Stimulated activated CD4-positive, alpha-beta T cell treated with anti-CD3 and anti-CD28 coated beads, Interleukin-1b, Interleukin-23, amount 100 ng/mL, for 1 hour (primary cell): ENCODE data around the gene RFX3.
A peak's percentile ranks its signal among the peaks of the same experiment; 100 is the strongest.

Experiments used
- DNase-seq, 2 donors: peaks; one replicate each; pipeline ENCODE4 v3.0.0-alpha.2; 2020; ENCODE audit warnings: low read depth in 2 of 2

RFX3 gene

DNA sequence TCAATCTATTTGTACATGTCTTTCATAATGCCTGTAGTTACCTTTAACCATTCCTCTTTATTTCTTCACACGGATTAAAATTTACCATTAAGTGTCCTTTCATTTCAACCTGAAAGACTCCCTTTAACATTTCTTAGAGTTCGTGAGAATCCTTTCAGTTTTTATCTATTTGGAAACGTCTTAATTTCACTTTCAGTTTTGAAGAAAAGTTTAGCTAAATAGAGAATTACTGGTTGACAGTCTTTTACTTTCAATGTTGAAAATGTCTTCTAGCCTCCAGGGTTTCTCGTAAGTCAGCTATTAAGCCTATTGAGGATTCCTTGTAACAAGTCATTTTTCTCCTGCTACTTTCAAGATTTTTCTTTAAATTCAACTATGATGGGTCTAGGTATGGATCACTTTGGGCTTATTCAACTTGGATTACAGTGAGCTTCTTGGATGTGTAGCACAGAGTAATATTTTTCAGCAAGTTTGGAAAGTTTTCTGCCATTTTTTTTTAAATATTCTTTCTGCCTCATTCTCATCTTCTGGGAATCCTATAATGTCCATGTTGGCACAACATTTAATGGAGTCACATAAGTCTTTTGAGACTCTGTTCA is 48.5 kb downstream of the RFX3 start:
- DNase-seq = no peak

DNA sequence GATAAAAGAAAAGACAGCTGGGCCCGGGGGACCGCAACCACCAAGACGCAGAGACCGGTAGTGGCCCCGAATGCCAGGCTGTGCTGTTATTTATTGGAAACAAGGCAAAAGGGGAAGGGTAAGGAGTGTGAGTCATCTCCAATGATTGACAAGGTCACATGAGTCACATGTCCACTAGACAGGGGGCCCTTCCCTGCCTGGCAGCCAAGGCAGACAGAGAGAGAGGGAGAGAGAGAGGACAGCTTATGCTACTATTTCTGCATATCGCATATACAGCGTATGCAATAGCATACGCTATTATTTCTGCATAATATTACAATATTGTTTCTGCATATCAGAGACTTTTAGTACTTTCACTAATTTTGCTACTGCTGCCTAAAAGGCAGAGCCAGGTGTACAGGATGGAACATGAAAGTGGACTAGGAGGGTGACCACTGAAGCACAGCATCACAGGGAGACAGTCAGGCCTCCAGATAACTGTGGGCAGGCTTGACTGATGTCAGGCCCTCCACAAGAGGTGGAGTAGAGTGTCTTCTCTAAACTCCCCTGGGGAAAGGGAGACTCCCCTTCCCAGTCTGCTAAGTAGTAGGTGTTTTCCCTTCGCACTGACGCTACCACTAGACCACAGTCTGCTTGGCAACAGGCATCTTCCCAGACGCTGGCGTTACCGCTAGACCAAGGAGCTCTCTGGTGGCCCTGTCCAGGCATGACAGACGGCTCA is 50.3 kb downstream of the RFX3 start:
- no peak for DNase-seq

DNA sequence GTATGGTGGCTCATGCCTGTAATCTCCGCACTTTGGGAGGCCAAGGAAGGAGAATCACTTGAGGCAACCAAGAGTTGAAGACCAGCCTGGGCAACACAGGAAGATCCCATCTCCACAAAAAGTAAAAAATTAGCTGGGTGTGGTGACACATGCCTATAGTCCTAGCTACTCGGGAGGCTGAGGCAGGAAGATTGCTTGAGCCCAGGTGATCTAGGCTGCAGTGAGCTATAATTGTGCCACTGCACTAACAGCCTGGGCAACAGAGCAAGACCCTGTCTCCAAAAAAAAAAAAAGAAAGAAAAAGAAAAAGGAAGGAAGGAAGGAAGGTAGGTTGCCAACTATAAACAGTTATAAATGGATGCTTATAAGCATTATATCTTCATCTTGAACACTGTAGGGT is 51.0 kb downstream of the RFX3 start:
- no peak for DNase-seq

DNA sequence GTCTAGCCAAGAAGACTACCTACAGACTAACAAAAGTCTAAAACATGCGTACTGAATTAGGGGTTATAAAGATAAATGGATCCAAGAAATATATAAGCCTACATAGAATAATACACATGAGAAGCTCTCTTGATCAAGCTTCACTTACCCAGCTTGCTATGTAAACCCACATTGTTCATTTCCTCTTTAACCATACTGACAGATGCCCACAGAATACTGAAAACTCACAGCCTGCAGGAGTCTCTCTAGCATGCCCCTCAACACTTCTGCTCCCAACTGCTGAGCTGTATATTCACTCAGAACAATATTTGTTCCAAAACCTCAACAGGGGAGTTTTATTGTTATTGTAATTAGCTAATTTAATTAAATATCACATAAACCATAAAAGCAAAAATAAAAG is 52.4 kb downstream of the RFX3 start:
- DNase-seq = no peak

DNA sequence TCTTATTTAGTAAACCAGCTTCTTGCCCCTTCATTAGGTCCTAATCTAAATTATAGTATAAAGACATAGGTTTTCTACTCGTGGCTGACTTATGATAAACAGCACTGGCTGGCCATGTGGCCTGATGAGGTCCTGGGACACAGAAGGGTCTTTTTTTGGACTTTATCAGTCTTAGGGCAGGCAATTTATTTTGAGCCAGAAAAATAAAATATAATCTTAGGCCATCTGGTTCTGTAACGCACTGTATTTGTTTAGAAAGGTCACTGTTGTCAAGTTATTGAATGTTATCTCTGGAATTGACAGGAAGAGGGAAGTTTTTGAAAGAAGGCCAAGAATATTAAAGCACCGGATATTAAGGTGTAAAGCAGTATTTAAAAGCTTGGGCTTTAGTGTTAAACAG is 53.9 kb downstream of the RFX3 start:
- DNase-seq = no peak

DNA sequence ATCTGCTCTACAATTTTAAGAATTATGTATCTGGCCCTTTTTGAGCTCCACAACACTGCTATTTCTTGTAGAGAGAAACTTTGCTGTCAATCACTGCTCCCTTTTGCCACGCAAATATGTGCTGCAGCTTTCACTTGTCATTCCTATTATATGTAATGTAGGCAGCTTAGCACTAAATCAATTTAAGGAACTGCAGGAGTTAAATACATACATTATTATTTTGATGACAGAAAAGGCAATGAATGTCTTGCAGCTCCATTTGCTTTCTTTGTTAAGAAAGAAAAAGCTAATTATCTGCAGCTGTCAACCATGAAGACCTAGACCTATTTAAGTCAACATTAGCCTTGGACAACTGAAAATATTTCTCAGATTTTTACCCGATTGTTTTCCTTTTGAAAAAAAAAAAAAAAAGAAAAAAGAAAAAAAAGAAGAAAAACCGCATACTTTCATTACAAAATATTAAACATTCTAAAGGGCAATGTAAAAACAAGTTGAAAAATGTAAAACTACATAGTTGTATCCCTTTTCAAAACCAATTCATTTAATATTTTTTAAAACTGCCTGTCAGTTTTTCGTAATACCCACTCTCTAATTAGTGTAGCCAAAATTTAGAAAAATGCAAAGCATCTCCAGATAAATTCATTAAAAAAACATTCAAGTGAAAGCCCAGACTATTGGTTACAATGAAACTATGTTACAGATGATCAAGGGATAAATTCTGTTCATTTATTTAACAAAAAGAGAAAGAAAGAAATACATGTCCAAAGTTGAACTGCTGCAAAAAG is 57.2 kb downstream of the RFX3 start:
- DNase-seq = no peak

DNA sequence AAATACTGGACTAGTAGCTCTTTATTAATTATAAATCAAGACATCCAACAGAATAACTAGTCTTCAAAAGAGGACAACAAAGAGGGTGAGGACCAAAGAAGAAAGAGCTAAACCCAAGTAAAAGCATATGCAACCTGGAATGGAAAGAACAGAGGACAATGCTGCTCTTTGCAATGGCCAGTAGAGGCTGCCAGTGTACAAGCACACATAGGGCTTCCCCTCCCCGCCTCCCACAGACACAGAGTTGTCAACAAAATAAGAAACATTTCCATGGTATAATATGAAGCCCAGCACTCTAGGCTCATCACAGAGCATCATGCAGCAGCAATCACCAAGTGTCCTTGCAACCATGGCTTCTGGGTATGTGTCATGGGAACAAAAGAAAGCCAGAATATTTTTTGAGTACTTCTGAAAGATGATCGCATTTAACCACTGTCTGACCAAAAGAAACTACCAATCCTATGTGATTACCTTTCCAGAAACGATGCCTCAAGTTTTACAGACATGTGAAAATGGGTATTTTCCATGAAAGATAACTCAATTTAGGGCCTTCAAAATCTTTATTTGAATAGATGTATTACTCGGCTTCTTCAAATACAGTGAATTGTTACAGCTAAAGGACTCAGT is 58.1 kb downstream of the RFX3 start:
- DNase-seq = peak; percentile 10 to 17

DNA sequence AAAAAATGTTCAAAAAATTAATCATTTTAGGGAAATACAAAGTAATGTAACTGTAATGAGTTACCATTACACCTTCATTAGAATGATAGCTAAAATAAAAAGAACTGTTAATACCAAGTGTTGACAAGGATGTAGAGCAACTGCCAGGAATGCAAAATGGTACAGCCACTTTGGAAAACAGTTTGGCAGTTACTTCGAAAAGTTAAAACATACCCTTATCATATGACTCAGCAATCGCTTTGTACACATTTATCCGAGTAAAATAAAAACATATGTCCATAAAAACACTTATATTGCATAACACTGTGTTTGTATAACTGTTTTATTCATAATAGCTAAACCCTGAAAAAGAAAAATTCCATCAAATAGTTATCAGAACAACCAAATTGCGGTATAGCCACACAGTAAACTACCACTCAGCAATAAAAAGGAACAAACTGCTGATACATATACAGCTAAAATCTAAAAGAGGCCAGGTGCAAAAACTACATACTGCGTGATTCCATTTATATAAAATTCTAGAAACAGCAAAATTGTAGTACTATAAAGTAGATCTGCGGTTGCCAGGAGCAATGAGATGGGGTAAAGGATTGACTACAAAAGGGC is 61.7 kb downstream of the RFX3 start:
- DNase-seq = no peak

DNA sequence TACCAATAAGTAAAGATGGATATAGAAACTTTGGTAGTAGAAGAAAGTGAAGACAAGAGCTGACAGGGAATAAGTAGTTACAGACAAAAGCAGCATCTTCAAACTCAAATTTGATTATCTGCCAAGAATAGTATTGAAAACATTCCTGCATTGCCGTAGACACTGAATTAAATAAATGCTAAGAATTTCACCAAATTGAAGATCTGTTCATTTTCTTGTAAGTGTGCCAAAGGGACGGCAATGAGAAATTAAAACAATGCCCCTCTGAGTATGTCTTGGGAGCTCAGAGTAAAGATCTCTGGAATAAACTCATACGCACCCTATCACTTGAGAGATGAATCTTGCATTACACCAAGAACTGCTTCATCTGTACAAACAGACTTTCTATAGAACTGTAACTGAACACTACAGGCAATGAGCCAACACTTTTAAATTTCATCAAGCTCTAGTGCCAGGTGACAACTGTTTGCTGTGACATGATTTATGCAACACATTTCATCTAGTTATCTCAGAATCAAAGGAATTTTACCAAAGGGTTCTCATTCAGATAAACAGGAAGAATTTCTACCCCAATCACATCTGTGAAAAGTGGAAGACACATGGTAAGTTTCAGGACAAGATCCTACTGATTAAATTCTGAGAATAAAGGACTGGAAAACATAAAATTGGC is 66.9 kb downstream of the RFX3 start:
- no peak for DNase-seq

DNA sequence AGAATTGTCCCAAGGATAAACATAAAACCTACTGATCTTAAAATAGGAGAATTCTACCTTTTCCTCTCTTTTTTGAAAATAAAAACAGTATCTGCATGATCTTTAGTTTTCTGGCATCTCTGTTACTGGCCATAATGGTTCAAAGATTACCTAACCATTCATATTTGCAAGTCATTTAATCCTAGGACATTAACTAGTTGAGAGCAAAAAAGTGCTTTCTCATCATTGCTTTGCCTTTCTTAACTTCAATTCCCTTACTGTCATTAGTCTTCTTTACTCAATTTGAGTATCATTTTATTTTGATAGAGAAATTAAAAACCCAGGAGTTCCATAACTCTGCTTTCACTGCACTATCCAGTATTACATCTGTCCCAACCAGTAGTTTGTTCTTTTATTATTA is 68.6 kb downstream of the RFX3 start:
- DNase-seq = no peak

DNA sequence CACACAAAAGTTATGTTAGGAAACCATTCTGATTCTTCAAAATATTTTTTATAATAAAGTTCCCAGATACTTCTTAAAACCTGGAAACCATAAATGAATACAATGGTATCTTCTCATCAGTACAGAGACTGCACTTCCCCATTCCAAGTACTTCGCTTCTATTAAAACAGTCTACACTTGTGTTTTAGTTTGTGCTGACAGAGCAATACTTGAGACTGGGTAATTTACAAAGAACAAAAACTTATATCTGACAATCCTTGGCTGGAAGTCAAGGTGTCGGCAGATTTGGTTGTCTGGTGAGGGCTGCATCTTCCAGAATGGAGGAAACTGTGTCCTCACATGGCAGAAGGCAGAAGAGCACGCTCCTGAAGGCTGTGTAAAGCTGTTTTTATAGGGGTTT is 70.1 kb downstream of the RFX3 start:
- DNase-seq = no peak

DNA sequence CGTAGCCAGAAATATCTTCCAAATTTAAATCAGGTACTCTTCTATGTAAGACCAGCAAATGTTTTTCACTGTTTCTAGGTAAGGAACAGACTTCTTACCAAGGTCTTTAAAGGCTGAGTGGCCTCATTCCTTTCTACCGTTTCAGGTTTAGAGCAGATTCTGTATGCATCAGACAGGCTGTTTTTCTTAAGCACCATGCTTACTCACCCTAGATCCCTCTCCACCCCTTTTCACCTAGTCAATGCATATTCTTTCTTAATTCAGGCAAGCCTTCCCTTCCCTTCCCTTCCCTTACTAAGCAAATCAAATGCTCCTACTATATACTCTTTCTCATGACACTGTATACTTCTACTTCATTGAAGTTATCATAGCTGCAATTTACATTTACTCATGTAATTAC is 70.7 kb downstream of the RFX3 start:
- DNase-seq = no peak

DNA sequence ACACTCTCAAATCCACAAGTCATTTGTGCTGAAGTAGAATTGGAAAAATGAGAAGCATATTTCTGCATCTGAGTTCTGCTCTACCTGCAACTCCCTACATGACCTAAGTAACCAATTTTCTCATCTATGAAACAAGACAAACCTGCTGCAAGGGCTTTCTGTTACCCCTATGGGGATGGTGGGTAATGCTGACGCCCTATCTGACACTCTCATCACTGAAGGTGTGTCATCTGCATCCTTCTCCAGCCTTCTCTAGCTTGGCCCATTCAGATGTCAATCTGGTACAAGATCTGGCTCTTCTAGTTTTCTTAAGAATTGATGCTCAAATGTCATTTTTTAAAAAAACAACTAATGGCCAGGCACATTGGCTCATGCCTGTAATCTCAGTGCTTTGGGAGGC is 73.8 kb downstream of the RFX3 start:
- DNase-seq = no peak

DNA sequence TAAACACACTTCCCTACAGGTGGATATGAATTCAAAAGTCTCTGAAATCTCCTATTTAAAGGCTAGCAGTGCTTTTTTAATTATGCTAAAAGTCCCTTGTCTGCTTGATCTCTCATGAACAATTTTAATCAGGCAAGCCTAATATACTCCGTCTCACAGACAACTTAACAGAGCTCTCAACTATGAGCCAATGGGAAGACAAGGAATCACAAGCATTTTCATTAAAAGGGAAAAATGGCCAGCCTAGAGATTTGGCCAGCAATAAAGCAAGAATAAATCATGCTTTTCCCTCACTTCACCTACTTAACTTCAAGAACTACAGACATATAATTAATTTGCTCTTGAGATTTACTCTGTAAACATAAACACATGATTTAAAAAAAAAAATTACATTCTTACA is 78.0 kb downstream of the RFX3 start:
- no peak for DNase-seq

DNA sequence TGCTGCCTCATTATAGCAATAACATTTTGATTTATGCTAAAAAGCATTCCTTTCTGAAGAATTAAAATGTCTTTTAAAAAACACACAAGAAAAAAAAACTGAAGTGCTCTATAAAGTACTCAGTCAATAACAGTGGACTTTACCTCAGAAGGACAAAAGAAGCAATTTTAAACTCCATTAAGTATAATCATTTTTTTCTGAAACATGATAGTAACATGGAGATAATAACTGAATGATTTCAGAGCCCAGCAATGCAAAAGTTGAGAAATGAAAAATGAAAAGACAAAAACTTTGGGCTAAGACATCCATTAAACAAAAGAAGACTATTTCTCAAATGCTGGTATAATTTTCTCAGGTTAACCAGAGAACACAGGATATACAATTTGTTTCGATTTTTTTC is 78.7 kb downstream of the RFX3 start:
- DNase-seq = no peak

DNA sequence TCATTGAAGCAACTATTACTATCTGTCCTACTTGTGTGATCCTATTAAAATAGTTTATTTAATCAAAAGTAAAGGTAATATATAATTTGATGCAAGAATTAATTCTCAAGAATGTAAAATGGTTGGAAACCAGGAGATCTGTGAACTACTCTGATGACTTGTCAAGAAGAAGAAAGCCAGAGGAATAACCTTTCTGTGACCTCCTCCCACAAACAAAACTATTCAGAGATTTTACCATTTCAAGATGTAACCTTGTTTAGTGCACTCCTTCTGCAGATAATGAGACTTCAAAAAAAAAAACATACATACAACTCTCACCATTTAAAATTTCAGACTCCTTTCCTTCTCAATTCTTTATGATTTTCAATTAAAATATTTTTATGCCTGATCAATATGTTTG is 79.5 kb downstream of the RFX3 start:
- no peak for DNase-seq

DNA sequence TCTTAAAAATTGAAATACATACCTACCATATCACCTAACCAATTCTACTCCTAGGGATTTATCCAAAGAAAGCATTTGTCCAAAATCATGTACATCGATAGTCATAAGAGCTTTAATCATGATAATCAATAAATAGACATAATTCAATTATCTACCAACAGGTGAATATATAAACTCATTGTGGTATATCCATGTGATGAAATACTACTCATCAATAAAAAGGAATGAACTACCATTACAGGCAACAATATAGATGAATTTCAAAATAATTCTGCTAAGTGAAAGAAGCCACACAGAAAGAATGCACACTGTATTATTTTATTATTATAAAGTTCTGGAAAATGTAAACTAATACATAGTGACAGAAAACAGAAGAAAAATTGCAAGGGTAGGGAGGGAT is 81.8 kb downstream of the RFX3 start:
- no peak for DNase-seq

DNA sequence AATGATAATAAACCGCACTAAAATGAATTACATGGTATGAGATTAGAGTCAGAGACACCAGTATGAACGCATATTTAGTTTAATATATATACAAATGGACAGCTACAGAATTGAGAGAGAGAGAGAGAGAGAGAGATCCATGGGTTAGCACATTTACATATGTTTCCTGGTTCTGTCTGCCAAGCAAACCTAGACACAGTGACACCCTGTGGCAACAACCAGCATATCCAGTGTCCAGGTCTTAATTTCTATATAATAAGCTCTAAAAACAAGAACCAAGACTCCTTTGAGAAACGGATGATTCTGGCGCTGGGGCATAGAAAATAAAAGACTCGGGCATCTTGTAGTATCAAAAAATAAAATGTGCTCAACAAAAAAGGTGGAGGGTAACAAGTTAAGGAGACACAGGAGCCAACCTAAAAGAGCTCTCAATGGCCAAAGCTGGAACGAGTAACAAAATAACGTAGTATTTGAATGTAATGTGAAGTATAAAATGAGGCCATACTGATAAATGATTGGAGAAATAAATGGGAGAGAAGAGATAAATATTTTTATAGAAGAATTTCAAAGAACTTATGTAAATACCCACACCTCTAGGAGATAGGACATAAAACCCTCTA is 84.5 kb downstream of the RFX3 start:
- DNase-seq = peak in 1 of 2 donors; percentile 16

DNA sequence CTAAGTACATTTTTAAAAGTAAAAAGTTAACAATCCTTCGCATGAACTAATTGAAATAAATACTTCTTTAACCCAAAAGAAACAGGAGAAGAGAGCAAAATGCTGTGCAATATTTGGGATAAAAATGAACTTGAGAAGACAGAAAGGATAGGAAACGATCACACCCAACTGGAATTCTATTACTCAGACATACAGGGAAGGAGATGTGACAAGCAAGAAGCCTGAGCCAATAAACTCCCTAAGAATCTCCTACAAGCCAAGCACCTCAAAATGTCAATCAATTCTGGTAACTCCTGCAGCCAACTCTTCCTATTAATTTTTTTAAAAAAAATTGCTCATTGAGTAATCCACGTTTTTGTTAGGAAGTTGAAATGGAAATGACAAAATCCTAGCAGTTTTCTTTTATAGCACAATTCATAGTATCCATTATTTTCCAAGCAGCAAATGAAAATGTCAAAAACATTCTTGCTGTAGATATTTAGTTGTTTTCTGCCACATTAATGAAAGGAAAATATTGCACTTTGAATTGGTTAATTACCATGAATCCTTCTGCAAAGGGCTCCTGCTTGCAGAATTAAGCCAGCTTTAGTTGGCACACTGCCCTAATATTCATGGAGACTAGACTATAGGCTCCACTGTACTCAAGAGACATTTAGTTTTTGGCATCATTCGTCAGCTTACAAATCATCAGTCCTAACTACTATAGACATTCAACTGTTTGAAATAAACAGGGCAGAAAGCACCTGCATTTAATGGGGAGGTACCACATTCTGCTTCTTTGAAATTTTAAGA is 89.0 kb downstream of the RFX3 start:
- no peak for DNase-seq

DNA sequence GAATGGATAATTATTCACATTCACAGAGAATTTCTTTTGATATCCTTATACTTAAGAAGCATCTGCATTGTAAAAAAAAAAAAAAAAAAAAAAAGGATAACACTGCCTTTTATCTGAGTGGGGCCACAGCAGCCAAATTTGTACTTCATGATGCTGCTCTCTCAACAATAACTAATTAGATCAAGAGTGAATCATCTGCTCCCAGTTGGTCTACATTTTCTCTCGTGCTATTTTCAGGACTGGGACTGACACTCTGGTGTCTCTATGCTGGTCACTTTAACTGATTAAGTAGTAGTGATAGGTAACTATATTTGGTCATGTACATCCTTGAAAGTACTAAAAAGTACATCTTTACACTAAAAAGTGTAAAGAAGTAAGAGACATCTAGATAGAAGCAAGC is 90.1 kb downstream of the RFX3 start:
- no peak for DNase-seq
